GM23338 (cell line): Measurements from ENCODE around the gene GNG10.

ENCODE experiments used
- EZH2 ChIP-seq: fragments of 200-600 bp; sonication (generic); IDR thresholded peaks from one replicate; pipeline ENCODE4 v1.8.0; 2017; ENCODE audit warnings: antibody characterized with exemption, mild to moderate bottlenecking, low read depth; ENCODE audit not compliant: unreplicated experiment
- POLR2AphosphoS5 ChIP-seq: IDR thresholded peaks from 2 replicates; pipeline ENCODE4 v1.6.1; 2016; ENCODE audit warnings: antibody characterized with exemption, low read depth
- TF ChIP-seq, protein P1 (sequence below), 2 experiments: fragments of 200-600 bp in 1 of 2; sonication (generic) in 1 of 2; conservative IDR thresholded peaks; 2 replicates each; pipeline versions ENCODE4 v1.5.1 to v1.6.1; 2016 to 2017; ENCODE audit warnings: antibody characterized with exemption in 2 of 2, low read depth in 2 of 2, mild to moderate bottlenecking in 2 of 2, moderate library complexity in 1 of 2

DNA sequence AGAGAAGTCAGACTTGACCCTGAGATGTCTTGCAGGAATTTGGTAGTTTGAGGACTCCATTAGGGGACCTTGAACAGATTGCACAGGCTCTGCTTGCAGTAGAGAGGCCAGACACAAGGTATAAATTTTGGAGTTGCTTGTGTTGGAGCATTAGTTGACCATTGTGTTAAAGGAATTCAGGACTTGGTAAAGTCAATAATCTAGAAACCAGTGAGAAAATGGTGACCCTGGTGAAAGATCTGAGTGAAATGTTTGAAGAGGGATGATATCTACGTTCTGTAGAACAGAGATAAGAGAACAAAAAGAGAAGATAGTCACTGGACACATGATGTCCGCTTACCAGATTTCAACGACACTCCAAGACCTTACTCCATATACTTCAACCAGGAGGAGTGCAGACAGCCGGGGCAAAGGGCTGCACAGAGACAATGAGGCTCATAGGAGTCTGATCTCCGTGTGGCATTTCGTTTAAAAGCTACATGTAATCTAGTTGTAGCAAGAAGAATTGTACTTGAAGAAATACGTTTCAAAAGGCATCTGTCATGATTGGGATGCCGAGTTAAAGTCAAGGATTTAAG lies 17.1 kb upstream of the GNG10 start:
- TF ChIP-seq, protein P1, sequence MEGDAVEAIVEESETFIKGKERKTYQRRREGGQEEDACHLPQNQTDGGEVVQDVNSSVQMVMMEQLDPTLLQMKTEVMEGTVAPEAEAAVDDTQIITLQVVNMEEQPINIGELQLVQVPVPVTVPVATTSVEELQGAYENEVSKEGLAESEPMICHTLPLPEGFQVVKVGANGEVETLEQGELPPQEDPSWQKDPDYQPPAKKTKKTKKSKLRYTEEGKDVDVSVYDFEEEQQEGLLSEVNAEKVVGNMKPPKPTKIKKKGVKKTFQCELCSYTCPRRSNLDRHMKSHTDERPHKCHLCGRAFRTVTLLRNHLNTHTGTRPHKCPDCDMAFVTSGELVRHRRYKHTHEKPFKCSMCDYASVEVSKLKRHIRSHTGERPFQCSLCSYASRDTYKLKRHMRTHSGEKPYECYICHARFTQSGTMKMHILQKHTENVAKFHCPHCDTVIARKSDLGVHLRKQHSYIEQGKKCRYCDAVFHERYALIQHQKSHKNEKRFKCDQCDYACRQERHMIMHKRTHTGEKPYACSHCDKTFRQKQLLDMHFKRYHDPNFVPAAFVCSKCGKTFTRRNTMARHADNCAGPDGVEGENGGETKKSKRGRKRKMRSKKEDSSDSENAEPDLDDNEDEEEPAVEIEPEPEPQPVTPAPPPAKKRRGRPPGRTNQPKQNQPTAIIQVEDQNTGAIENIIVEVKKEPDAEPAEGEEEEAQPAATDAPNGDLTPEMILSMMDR (conservative IDR thresholded peaks at IDR 0.05; ENCODE audit: low read depth in 2 of 2), result no peak
- TF ChIP-seq POLR2AphosphoS5 (no peak), EZH2 (no peak)
